IMR-90 (cell line): ENCODE measurements around the gene CREG2.
"Not testable (repeated sequence)": the region's sequence is repeated elsewhere in the genome, so short reads cannot be mapped to it uniquely, and the experiment has no call there.

Source experiments
- BHLHE40 ChIP-seq: fragments of 150-350 bp; IDR thresholded peaks from 2 replicates; pipeline ENCODE4 v1.6.1; 2016; ENCODE audit warnings: mild to moderate bottlenecking, low read depth, low read length
- CTCF ChIP-seq: conservative IDR thresholded peaks from 2 replicates; pipeline ENCODE4 v1.5.1; 2012; ENCODE audit warnings: mild to moderate bottlenecking, low read depth, low read length, improper control_type of control experiment
- FOS ChIP-seq: fragments of 150-350 bp; IDR thresholded peaks from 2 replicates; pipeline ENCODE4 v1.6.1; 2016; ENCODE audit warnings: low read depth, low read length
- POLR2A ChIP-seq: IDR thresholded peaks from 2 replicates; pipeline ENCODE4 v1.6.1; 2012; ENCODE audit warnings: mild to moderate bottlenecking, low read depth, low read length
- RAD21 ChIP-seq: IDR thresholded peaks from 2 replicates; pipeline ENCODE4 v1.6.1; 2012; ENCODE audit warnings: low read length, improper control_type of control experiment
- RFX5 ChIP-seq: IDR thresholded peaks from 2 replicates; pipeline ENCODE4 v1.8.0; 2012; ENCODE audit warnings: low read depth, mild to moderate bottlenecking, low read length, moderate library complexity
- TF ChIP-seq, protein P1 (sequence below): fragments of 150-350 bp; IDR thresholded peaks from 2 replicates; pipeline ENCODE4 v1.6.1; 2016; ENCODE audit warnings: low read depth, mild to moderate bottlenecking, low read length, moderate library complexity, borderline replicate concordance

GRCh38 chr2:101352631-101353030, 34.7 kb downstream of the CREG2 start:
- TF ChIP-seq CTCF, BHLHE40, POLR2A, RAD21, FOS, RFX5: not testable (repeated sequence)
- TF ChIP-seq, protein P1, sequence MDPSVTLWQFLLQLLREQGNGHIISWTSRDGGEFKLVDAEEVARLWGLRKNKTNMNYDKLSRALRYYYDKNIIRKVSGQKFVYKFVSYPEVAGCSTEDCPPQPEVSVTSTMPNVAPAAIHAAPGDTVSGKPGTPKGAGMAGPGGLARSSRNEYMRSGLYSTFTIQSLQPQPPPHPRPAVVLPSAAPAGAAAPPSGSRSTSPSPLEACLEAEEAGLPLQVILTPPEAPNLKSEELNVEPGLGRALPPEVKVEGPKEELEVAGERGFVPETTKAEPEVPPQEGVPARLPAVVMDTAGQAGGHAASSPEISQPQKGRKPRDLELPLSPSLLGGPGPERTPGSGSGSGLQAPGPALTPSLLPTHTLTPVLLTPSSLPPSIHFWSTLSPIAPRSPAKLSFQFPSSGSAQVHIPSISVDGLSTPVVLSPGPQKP = not testable (repeated sequence)
